ENCODE results near the gene RBM22. TPM values are rescaled to one million over a fixed set of nuclear protein-coding genes. Genes with fewer than 3 reads are reported as not detected.

RBM22 gene
- polyA plus RNA-seq, 2 of the 4 experiments (the other 2 are of a cell fraction), result 42.2 to 75.7 TPM

DNA sequence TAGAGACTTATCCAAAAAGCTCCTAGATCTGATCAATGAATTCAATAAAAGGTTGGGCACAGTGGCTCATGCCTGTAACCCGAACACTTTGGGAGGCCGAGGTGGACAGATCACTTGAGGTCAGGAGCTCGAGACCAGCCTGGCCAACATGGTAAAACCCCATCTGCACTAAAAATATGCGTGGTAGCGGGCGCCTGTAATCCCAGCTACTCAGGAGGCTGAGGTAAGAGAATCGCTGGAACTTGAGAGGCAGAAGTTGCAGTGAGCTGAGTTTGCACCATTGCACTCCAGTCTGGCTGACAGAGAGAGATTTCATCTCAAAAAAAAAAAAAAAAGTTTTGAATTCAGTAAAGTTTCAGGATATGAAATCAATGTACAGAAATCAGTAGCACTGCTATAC, 38.0 kb upstream of the RBM22 start:
- FAIRE-seq (no peak), DNase-seq (ENCODE audit: low read depth in 1 of 2, low spot score in 1 of 2) (no peak), ATAC-seq (no peak)
- CTCF ChIA-PET, result interaction anchor here (0.6 to 0.7 kb wide), 3 partner anchors 30 to 339 kb away, joined by 3 to 4 read pairs (median 3); no protein-coding TSS in a partner anchor
- Histone ChIP-seq H3K27ac (no peak overlapping the region), H3K4me1 (no peaks in the 10 kb centered on the region), H3K4me2 (no peak overlapping the region), H3K4me3 (no peak overlapping the region), H3K9me3 (no peaks in the 10 kb centered on the region)
- TF ChIP-seq ZSCAN20 (CRISPR knock-in tag; IDR thresholded peaks at IDR 0.05) (no peak), RFX5 (IDR thresholded peaks at IDR 0.05) (no peak), CHD2 (IDR thresholded peaks at IDR 0.05; ENCODE audit: low read length, partially characterized antibody) (no peak), SREBF2 (IDR thresholded peaks at IDR 0.05) (no peak), FOSB (CRISPR knock-in tag; IDR thresholded peaks at IDR 0.05) (no peak), NPAS2 (CRISPR knock-in tag; IDR thresholded peaks at IDR 0.05; ENCODE audit: borderline replicate concordance) (no peak), ZNF302 (CRISPR knock-in tag; IDR thresholded peaks at IDR 0.05) (no peak), MAZ (IDR thresholded peaks at IDR 0.05; ENCODE audit: borderline replicate concordance, low read depth, low read length) (no peak), ZC3H11A (IDR thresholded peaks at IDR 0.05) (no peak), POLR2AphosphoS2 (conservative IDR thresholded peaks at IDR 0.05; ENCODE audit: low read length) (no peak), EHMT2 (IDR thresholded peaks at IDR 0.05; ENCODE audit: low read depth) (no peak), FOSL2 (IDR thresholded peaks at IDR 0.05) (no peak), FOSL2 (CRISPR knock-in tag; IDR thresholded peaks at IDR 0.05) (no peak), POLR2A (IDR thresholded peaks at IDR 0.05; ENCODE audit: low read length) (no peak)
- TF ChIP-seq, protein P1, sequence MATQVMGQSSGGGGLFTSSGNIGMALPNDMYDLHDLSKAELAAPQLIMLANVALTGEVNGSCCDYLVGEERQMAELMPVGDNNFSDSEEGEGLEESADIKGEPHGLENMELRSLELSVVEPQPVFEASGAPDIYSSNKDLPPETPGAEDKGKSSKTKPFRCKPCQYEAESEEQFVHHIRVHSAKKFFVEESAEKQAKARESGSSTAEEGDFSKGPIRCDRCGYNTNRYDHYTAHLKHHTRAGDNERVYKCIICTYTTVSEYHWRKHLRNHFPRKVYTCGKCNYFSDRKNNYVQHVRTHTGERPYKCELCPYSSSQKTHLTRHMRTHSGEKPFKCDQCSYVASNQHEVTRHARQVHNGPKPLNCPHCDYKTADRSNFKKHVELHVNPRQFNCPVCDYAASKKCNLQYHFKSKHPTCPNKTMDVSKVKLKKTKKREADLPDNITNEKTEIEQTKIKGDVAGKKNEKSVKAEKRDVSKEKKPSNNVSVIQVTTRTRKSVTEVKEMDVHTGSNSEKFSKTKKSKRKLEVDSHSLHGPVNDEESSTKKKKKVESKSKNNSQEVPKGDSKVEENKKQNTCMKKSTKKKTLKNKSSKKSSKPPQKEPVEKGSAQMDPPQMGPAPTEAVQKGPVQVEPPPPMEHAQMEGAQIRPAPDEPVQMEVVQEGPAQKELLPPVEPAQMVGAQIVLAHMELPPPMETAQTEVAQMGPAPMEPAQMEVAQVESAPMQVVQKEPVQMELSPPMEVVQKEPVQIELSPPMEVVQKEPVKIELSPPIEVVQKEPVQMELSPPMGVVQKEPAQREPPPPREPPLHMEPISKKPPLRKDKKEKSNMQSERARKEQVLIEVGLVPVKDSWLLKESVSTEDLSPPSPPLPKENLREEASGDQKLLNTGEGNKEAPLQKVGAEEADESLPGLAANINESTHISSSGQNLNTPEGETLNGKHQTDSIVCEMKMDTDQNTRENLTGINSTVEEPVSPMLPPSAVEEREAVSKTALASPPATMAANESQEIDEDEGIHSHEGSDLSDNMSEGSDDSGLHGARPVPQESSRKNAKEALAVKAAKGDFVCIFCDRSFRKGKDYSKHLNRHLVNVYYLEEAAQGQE (IDR thresholded peaks at IDR 0.05), result no peak
- TF ChIP-seq, protein P2, sequence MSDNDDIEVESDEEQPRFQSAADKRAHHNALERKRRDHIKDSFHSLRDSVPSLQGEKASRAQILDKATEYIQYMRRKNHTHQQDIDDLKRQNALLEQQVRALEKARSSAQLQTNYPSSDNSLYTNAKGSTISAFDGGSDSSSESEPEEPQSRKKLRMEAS (IDR thresholded peaks at IDR 0.05), result no peak
- TF ChIP-seq, protein P3, sequence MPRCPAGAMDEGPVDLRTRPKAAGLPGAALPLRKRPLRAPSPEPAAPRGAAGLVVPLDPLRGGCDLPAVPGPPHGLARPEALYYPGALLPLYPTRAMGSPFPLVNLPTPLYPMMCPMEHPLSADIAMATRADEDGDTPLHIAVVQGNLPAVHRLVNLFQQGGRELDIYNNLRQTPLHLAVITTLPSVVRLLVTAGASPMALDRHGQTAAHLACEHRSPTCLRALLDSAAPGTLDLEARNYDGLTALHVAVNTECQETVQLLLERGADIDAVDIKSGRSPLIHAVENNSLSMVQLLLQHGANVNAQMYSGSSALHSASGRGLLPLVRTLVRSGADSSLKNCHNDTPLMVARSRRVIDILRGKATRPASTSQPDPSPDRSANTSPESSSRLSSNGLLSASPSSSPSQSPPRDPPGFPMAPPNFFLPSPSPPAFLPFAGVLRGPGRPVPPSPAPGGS (IDR thresholded peaks at IDR 0.05), result no peak
- TF ChIP-seq, protein P4, sequence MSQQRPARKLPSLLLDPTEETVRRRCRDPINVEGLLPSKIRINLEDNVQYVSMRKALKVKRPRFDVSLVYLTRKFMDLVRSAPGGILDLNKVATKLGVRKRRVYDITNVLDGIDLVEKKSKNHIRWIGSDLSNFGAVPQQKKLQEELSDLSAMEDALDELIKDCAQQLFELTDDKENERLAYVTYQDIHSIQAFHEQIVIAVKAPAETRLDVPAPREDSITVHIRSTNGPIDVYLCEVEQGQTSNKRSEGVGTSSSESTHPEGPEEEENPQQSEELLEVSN (IDR thresholded peaks at IDR 0.05; ENCODE audit: borderline replicate concordance, low read depth), result no peak
- TF ChIP-seq, protein P5, sequence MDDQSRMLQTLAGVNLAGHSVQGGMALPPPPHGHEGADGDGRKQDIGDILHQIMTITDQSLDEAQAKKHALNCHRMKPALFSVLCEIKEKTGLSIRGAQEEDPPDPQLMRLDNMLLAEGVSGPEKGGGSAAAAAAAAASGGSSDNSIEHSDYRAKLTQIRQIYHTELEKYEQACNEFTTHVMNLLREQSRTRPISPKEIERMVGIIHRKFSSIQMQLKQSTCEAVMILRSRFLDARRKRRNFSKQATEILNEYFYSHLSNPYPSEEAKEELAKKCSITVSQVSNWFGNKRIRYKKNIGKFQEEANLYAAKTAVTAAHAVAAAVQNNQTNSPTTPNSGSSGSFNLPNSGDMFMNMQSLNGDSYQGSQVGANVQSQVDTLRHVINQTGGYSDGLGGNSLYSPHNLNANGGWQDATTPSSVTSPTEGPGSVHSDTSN (IDR thresholded peaks at IDR 0.05), result no peak
- POLR2A ChIA-PET, result no interaction called here
- 90% methylated on average over 7 of the region's 7 CpGs for WGBS (ENCODE audit: missing lambda C conversion rate)

DNA sequence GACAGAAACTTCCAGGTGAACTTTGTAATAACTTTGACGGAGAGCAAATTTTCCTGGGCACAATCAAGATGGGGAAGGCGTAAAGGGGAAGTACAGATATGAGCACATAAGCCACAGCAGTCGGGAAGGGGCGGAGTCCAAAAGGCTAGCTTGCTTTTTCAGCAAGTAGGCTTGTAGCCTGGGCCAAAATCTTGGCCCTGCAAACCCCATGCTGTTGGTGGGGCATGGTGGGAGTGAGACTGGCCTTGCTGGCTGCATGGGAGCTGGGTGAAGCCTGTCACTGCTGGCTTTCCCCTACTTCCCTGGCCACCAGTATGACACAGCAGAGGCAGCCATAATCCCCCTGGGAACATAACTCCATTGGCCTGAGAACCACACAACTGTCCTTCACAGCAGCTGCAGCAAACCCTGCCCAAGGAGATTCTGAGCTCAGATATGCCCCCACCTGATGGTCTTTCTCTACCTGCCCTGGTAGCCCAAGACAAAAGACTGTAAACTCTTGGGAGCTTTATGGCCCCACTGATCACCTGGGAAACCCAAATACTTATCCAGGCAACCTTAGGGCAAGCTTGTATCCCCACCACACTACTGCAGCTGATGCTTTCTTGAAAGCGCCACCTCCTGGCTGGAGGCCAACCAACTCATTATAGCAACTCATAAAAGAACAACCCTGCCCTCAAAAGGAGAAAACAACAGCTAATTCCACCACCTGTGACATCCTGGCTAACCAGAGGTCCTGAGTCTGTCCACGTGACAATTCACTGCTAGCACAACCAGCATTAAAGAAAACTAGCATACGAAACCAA, 33.9 kb upstream of the RBM22 start:
- WGBS (ENCODE audit: missing lambda C conversion rate), result 95% methylated on average over 7 of the region's 7 CpGs
- H3K4me2 ChIP-seq, result no peak overlapping the region
- DNase-seq (ENCODE audit: low read depth in 1 of 2, low spot score in 1 of 2), result no peak
- ChIA-PET POLR2A (interaction anchor here (0.6 to 1.3 kb wide), 2 partner anchors 24 to 305 kb away, joined by 3 read pairs; partner anchors contain the start of gene DCTN4), CTCF (interaction anchor here (1.2 to 1.5 kb wide), 3 partner anchors 18 to 29 kb away, joined by 3 to 4 read pairs (median 4); no protein-coding TSS in a partner anchor)
- H3K4me1 ChIP-seq, result no peaks in the 10 kb centered on the region
- ATAC-seq, result no peak
- H3K4me3 ChIP-seq, result no peak overlapping the region
- H3K9me3 ChIP-seq, result no peaks in the 10 kb centered on the region
- no peak for FAIRE-seq
- no peak overlapping the region for H3K27ac ChIP-seq
- TF ChIP-seq HOXB5 (CRISPR knock-in tag; IDR thresholded peaks at IDR 0.05), result no peak
- TF ChIP-seq MYC (IDR thresholded peaks at IDR 0.05; ENCODE audit: borderline replicate concordance, low read length), result no peak
- no peak for TF ChIP-seq RFX5 (IDR thresholded peaks at IDR 0.05)
- TF ChIP-seq RAD21 (conservative IDR thresholded peaks at IDR 0.05 in 1 of 2, IDR thresholded peaks at IDR 0.05 in 1 of 2), result no peak
- TF ChIP-seq SREBF2 (IDR thresholded peaks at IDR 0.05), result no peak
- TF ChIP-seq, protein P6, sequence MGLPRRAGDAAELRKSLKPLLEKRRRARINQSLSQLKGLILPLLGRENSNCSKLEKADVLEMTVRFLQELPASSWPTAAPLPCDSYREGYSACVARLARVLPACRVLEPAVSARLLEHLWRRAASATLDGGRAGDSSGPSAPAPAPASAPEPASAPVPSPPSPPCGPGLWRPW (IDR thresholded peaks at IDR 0.05), result no peak
